ENCODE data around the gene TEAD1. TPM values are rescaled to one million over a fixed set of nuclear protein-coding genes. Genes with fewer than 3 reads are reported as not detected.

Gene TEAD1
- total RNA-seq, 4 donors from 2014 or later = 86.9 to 205 (median 151) TPM

- TF ChIP-seq, protein P1, sequence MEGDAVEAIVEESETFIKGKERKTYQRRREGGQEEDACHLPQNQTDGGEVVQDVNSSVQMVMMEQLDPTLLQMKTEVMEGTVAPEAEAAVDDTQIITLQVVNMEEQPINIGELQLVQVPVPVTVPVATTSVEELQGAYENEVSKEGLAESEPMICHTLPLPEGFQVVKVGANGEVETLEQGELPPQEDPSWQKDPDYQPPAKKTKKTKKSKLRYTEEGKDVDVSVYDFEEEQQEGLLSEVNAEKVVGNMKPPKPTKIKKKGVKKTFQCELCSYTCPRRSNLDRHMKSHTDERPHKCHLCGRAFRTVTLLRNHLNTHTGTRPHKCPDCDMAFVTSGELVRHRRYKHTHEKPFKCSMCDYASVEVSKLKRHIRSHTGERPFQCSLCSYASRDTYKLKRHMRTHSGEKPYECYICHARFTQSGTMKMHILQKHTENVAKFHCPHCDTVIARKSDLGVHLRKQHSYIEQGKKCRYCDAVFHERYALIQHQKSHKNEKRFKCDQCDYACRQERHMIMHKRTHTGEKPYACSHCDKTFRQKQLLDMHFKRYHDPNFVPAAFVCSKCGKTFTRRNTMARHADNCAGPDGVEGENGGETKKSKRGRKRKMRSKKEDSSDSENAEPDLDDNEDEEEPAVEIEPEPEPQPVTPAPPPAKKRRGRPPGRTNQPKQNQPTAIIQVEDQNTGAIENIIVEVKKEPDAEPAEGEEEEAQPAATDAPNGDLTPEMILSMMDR (IDR thresholded peaks at IDR 0.05; ENCODE audit: low read depth) = no peak
These were observed 23.8 kb downstream of the TEAD1 start for GRCh38 chr11:12698048-12698447.

- TF ChIP-seq, protein P1 (IDR thresholded peaks at IDR 0.05; ENCODE audit: low read depth) = no peak
These were observed 27.8 kb downstream of the TEAD1 start for GRCh38 chr11:12701811-12702592.

DNA sequence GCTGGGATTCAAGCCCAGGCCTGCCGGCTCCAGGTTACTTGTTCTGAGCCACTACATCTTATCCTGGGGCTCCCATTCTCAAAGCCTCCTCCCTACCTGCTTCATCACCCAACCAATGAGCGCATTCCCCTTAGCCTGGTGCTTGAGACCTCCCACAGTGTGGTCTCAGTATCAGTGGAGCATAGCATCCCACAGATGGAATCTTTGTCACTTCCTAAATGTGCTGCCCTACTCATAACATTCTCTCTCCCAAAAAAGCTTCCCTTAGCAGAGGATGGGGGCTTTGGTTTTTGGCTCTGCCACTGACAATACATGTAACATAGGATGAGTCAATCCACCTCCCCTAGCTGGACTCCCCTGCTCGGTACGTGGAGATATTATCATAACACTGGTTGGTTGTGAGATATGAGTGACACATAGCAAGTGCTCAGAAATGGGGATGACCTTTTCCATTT is 28.8 kb downstream of the TEAD1 start:
- TF ChIP-seq, protein P1 (IDR thresholded peaks at IDR 0.05; ENCODE audit: low read depth) = no peak

DNA sequence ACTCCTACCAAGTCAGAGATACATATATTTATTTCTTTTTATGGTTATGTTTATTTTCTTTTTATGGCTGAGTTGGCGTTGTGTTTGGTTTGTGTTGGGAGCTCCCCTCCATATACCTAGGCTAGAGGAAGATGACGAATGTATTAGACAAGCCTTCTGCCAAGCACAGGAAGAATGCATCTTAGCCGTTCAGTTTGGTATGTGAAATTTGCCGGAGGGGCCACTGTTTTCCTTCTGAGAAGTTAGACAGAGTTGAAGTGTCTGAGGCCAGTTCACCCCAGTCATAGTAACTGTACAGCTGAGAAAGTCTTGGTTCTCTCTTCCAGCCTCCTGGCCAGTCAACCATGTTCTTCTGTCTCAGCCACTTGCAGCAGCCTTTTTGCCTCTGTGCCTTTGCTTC is 29.8 kb downstream of the TEAD1 start:
- TF ChIP-seq, protein P1 (IDR thresholded peaks at IDR 0.05; ENCODE audit: low read depth) = no peak

- TF ChIP-seq, protein P1 (IDR thresholded peaks at IDR 0.05; ENCODE audit: low read depth) = no peak
These were observed 31.7 kb downstream of the TEAD1 start for GRCh38 chr11:12705874-12706273.

DNA sequence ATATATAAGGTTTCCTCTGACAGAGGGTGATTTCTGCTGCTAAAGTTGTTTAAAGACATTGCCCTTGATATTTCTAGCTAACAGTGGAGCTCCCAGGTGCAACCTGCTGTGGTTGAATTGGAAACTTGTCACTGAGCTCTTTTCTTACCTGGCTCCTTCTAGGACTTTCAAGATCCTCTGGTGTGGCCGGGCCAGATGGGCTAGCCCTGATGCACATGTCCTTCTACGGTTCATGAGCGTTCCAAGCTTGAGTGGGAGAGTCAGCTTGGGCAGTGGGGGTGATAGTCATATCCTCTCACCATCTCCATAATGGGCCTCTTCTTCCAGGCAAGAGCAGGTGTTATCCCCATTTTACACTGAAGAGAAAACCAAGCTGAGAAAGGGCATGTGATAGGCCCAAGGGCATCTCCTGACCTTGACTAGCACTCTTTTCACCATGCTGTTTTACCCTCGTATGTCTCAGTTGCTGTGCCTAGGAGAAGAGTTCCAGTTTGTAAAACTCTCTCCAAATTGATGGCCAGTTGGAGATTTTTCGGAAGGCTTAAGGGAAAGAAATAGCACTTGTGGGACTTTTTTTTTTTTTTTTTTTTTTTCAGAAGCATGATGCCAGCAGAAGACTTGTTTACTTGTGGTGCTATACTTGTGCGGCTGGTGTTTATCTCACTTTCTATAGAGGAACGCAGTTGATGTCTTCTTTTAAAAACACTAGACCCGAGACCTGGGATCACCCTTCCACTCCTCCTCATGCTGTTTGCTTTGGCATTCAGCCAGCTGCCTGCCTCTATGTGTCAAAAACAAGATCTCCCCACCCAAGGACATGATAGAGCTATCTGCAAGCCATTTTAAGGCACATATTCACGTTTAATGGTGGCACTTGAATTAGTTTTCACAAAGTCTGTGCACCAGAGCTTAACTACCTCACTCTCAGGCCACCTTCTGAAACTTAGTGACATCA is 32.6 kb downstream of the TEAD1 start:
- TF ChIP-seq, protein P1 (IDR thresholded peaks at IDR 0.05; ENCODE audit: low read depth) = no peak

DNA sequence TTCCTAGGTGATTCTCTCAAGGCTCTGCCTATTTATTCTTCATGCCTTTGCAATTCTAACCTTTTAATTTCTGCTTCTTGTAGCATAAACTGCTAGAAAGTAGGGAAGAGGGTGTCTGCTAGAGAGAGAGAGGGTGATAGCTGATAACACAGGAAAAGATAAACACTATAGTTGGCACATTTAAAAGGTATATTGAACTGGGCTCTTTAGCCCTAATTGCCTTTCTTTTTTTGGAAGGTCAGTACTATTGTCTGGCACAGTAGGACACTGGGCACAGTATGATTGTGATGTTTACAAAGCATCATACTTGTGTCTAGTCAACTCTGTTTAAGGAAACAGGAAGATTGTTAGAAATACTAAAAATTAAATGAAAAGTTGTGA is 33.3 kb downstream of the TEAD1 start:
- TF ChIP-seq, protein P1 (IDR thresholded peaks at IDR 0.05; ENCODE audit: low read depth) = no peak
